Posterior vena cava (tissue), 2 donors: Measurements from ENCODE around the gene TOGARAM2. TPM values are rescaled to one million over a fixed set of nuclear protein-coding genes. Genes with fewer than 3 reads are reported as not detected.
"Not testable (repeated sequence)": the region's sequence is repeated elsewhere in the genome, so short reads cannot be mapped to it uniquely, and the experiment has no call there.

ENCODE experiments used
- DNase-seq: peaks from one replicate; pipeline ENCODE4 v3.0.0-alpha.2; 2020; ENCODE audit warnings: low spot score
- intact Hi-C, 2 donors: fragments of 100-400 bp; cut with DNase I; formaldehyde crosslinking; loops; one replicate each; pipeline versions ENCODE4 v1.14.1 to v1.14.2; 2022 to 2023
- total RNA-seq, 2 donors: library from RNA; stranded (reverse); fragmentation: NEBNext Ultra II Directional; extraction: Animal tissue kit (Norgen Biotek cat#: 25700); gene quantifications; one replicate each; pipeline ENCODE4 v1.2.1, GENCODE V29; 2021
- donor health status: DM: yes; HTN: yes; CAD: no.
- donor health status: DM: yes; HTN: yes; CAD: no.

The TOGARAM2 gene
- total RNA-seq, 2 donors from 2014 or later = 0.52 to 0.60 TPM

DNA sequence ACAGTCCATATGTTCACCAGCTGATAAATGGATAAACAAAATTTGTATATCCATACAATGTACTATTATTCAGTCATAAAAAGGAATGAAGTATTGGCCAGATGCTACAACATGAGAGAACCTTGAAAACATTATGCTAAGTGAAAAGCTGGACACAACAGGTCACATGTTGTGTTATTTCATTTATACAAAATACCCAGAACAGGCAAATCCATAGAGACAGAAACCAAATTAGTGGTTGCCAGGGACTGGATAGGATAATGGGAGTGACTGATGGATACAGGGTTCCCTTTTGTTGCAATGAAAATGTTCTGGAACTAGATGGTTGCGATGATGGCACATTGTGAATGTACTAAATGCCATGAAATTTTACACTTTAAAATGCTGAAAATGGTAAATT lies 103.5 kb downstream of the TOGARAM2 start:
- no peak for DNase-seq
- intact Hi-C loops = no loop called here

DNA sequence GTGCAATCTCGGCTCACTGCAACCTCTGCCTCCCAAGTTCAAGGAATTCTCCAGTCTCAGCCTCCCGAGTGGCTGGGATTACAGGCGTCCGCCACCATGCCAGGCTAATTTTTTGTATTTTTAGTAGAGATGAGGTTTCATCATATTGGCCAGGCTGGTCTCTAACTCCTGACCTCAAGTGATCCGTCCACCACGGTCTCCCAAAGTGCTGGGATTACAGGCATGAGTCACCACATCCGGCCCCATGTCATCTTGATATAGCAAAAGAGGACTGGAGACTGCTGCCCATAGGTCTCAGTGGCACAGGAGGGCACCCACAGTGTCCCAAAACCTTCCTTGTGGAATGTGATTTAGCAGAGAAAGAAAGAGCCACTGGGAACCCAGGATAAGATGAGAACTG lies 109.2 kb downstream of the TOGARAM2 start:
- DNase-seq, intact Hi-C loops: not testable (repeated sequence)

DNA sequence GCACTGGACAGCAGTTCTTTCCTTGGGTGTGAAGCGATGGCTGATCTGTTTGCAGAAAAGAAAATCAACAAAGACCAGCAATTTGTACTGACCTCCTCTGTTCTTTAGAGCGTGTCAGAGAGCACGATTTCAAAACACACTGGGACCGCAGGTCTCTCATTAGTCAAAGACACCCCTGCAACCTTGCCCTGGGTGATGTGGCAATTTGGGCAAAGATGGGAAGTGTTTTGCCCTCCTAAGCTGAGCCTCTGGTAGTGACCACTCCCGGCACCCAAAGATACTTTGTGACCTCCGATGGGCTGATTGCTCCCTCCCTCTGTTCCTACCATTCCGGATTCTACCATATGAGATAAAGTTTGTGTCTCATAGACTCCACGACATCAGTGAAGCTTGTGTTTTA lies 115.9 kb downstream of the TOGARAM2 start:
- intact Hi-C loops = no loop called here
- DNase-seq = no peak

- intact Hi-C loops = no loop called here
- no peak for DNase-seq
These were observed 116.5 kb downstream of the TOGARAM2 start for GRCh38 chr2:29097569-29097968.

GRCh38 chr2:29100564-29100963 lies 119.5 kb downstream of the TOGARAM2 start:
- intact Hi-C loops = no loop called here

More at GRCh38 chr2:29100564-29100963, 119.5 kb downstream of the TOGARAM2 start:
- no peak for DNase-seq

Other genes starting within 250 kb of the TOGARAM2 start
- 100 to 1,000 TPM; 429 to 446 TPM for gene PPP1CB, start 229.5 kb upstream of the TOGARAM2 start, total RNA-seq
- gene SPDYA, start 170.5 kb upstream of the TOGARAM2 start, total RNA-seq = 1 to 10 TPM in 1 of 2 donors, under 1 TPM in 1; 0.86 to 1.7 TPM
- 10 to 100 TPM; 16.0 to 17.1 TPM for gene TRMT61B, start 111.0 kb upstream of the TOGARAM2 start, total RNA-seq
- 10 to 100 TPM; 35.1 to 57.8 TPM for gene WDR43, start 86.6 kb upstream of the TOGARAM2 start, total RNA-seq
- gene PCARE, start 93.2 kb downstream of the TOGARAM2 start, total RNA-seq = not detected
- 10 to 100 TPM; 31.9 to 37.9 TPM for gene CLIP4, start 134.1 kb downstream of the TOGARAM2 start, total RNA-seq